SU-DHL-6 (cell line): ENCODE measurements around the gene HNRNPH3.

ENCODE experiments used
- EZH2phosphoT487 ChIP-seq: fragments of 200-600 bp; sonication (generic), shearing (Covaris generic); conservative IDR thresholded peaks from 2 replicates; pipeline ENCODE4 v1.6.1; 2018; ENCODE audit warnings: mild to moderate bottlenecking, antibody characterized with exemption, low read length, moderate library complexity, mixed read lengths
- TF ChIP-seq, protein P1 (sequence below): fragments of 200-600 bp; sonication (generic); IDR thresholded peaks from one replicate; pipeline ENCODE4 v1.5.1; 2017; ENCODE audit warnings: antibody characterized with exemption, mild to moderate bottlenecking, low read length, moderate library complexity; ENCODE audit not compliant: insufficient read depth, poor library complexity, severe bottlenecking

DNA sequence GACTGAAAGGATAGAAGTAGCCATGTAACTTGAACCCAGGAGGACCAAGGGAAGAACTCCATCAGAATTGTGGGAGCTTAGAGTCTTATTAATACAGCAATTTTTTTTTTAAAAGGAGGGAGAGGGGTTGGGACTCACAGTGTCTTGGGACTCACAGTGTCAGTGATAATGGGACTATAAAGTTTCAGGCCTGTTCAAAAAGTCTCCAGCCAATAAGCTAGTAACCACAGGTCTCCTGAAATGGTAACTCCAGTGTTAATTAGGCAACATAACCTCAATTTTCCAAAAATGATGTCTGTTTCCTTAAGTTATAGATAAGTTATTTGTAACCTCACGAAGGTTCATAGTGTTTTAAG, 2.4 kb upstream of the HNRNPH3 start:
- TF ChIP-seq, protein P1, sequence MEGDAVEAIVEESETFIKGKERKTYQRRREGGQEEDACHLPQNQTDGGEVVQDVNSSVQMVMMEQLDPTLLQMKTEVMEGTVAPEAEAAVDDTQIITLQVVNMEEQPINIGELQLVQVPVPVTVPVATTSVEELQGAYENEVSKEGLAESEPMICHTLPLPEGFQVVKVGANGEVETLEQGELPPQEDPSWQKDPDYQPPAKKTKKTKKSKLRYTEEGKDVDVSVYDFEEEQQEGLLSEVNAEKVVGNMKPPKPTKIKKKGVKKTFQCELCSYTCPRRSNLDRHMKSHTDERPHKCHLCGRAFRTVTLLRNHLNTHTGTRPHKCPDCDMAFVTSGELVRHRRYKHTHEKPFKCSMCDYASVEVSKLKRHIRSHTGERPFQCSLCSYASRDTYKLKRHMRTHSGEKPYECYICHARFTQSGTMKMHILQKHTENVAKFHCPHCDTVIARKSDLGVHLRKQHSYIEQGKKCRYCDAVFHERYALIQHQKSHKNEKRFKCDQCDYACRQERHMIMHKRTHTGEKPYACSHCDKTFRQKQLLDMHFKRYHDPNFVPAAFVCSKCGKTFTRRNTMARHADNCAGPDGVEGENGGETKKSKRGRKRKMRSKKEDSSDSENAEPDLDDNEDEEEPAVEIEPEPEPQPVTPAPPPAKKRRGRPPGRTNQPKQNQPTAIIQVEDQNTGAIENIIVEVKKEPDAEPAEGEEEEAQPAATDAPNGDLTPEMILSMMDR = no peak
- TF ChIP-seq EZH2phosphoT487 = no peak
